Measurements from ENCODE around the gene CAMTA2. TPM values are rescaled to one million over a fixed set of nuclear protein-coding genes. Genes with fewer than 3 reads are reported as not detected.
A peak's percentile ranks its signal among the peaks of the same experiment; 100 is the strongest.

The CAMTA2 gene
- total and polyA plus RNA-seq, 9 of the 15 experiments (the other 6 are each of a cell fraction or from before 2014, with no cell fraction given): 0.24 to 25.1 (median 6.3) TPM

DNA sequence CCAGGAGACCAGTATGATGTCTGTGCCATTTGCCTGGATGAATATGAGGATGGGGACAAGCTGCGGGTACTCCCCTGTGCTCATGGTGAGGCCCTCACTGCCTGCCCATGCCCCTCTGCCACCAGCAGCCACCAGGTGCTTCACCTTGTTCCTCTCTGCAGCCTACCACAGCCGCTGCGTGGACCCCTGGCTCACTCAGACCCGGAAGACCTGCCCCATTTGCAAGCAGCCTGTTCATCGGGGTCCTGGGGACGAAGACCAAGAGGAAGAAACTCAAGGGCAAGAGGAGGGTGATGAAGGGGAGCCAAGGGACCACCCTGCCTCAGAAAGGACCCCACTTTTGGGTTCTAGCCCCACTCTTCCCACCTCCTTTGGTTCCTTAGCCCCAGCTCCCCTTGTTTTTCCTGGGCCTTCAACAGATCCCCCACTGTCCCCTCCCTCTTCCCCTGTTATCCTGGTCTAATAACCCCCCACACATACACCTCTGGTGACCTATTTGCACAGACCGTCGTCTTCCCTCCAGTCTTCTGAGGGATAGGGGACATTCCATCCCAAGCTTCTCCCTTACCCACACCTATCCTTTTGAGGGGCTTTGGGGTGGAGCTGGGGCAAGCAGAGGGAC, 42.8 kb downstream of the CAMTA2 start (continued):
- TF ChIP-seq, protein P1, sequence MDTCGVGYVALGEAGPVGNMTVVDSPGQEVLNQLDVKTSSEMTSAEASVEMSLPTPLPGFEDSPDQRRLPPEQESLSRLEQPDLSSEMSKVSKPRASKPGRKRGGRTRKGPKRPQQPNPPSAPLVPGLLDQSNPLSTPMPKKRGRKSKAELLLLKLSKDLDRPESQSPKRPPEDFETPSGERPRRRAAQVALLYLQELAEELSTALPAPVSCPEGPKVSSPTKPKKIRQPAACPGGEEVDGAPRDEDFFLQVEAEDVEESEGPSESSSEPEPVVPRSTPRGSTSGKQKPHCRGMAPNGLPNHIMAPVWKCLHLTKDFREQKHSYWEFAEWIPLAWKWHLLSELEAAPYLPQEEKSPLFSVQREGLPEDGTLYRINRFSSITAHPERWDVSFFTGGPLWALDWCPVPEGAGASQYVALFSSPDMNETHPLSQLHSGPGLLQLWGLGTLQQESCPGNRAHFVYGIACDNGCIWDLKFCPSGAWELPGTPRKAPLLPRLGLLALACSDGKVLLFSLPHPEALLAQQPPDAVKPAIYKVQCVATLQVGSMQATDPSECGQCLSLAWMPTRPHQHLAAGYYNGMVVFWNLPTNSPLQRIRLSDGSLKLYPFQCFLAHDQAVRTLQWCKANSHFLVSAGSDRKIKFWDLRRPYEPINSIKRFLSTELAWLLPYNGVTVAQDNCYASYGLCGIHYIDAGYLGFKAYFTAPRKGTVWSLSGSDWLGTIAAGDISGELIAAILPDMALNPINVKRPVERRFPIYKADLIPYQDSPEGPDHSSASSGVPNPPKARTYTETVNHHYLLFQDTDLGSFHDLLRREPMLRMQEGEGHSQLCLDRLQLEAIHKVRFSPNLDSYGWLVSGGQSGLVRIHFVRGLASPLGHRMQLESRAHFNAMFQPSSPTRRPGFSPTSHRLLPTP (IDR thresholded peaks at IDR 0.05; ENCODE audit: borderline replicate concordance, extremely low read depth, insufficient read length): no peak
- peak; percentile 79 for TF ChIP-seq POLR2G (IDR thresholded peaks at IDR 0.05; ENCODE audit: low read depth, low read length)
- TF ChIP-seq PHB (CRISPR knock-in tag; IDR thresholded peaks at IDR 0.05): no peak
- TF ChIP-seq NFIC (IDR thresholded peaks at IDR 0.05): 0 out of 2 replicates have a peak, but pooled peaks have one; percentile 4
- TF ChIP-seq SIN3A (IDR thresholded peaks at IDR 0.05; ENCODE audit: borderline replicate concordance in 2 of 2, control insufficient read depth in 1 of 2, low read depth in 2 of 2, low read length in 2 of 2): no peak; a peak in 2 of 4 replicates
- TF ChIP-seq KDM1A (IDR thresholded peaks at IDR 0.05): no peak
- TF ChIP-seq SRSF3 (IDR thresholded peaks at IDR 0.05; ENCODE audit: insufficient read depth, low read length): no peak
- no peak for TF ChIP-seq TBP (optimal IDR thresholded peaks at IDR 0.05; ENCODE audit: low read depth, low read length)
- TF ChIP-seq, protein P2, sequence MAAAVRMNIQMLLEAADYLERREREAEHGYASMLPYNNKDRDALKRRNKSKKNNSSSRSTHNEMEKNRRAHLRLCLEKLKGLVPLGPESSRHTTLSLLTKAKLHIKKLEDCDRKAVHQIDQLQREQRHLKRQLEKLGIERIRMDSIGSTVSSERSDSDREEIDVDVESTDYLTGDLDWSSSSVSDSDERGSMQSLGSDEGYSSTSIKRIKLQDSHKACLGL (CRISPR knock-in tag; IDR thresholded peaks at IDR 0.05; ENCODE audit: borderline replicate concordance, poor library complexity, severe bottlenecking): no peak
- TF ChIP-seq ZNF133 (CRISPR knock-in tag; IDR thresholded peaks at IDR 0.05): no peak
- peak; percentile 86 for TF ChIP-seq POLR2A (conservative IDR thresholded peaks at IDR 0.05)
- TF ChIP-seq ZFP1 (CRISPR knock-in tag; IDR thresholded peaks at IDR 0.05): no peak
- TF ChIP-seq MYC (IDR thresholded peaks at IDR 0.05; ENCODE audit: low read depth, low read length): no peak
- TF ChIP-seq MYC (CRISPR knock-in tag; IDR thresholded peaks at IDR 0.05; ENCODE audit: borderline replicate concordance, low read depth): no peak
- no peak for TF ChIP-seq ARHGAP35 (IDR thresholded peaks at IDR 0.05; ENCODE audit: partially characterized antibody)
- no peak for TF ChIP-seq MAFF (IDR thresholded peaks at IDR 0.05; ENCODE audit: low read length)
- TF ChIP-seq THRAP3 (IDR thresholded peaks at IDR 0.05; ENCODE audit: borderline replicate concordance): peak; percentile 45; the same call in 1 of the 2 replicates
- no peak for TF ChIP-seq NR3C1 (CRISPR knock-in tag; IDR thresholded peaks at IDR 0.05)
- TF ChIP-seq FOXA3 (CRISPR knock-in tag; conservative IDR thresholded peaks at IDR 0.05 in 1 of 2, IDR thresholded peaks at IDR 0.05 in 1 of 2): no peak
- TF ChIP-seq, protein P3, sequence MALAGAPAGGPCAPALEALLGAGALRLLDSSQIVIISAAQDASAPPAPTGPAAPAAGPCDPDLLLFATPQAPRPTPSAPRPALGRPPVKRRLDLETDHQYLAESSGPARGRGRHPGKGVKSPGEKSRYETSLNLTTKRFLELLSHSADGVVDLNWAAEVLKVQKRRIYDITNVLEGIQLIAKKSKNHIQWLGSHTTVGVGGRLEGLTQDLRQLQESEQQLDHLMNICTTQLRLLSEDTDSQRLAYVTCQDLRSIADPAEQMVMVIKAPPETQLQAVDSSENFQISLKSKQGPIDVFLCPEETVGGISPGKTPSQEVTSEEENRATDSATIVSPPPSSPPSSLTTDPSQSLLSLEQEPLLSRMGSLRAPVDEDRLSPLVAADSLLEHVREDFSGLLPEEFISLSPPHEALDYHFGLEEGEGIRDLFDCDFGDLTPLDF (CRISPR knock-in tag; IDR thresholded peaks at IDR 0.05): no peak
- TF ChIP-seq ARID1B (IDR thresholded peaks at IDR 0.05): no peak
- no peak for TF ChIP-seq PHF8 (IDR thresholded peaks at IDR 0.05; ENCODE audit: borderline replicate concordance, low read length)
- TF ChIP-seq, protein P4, sequence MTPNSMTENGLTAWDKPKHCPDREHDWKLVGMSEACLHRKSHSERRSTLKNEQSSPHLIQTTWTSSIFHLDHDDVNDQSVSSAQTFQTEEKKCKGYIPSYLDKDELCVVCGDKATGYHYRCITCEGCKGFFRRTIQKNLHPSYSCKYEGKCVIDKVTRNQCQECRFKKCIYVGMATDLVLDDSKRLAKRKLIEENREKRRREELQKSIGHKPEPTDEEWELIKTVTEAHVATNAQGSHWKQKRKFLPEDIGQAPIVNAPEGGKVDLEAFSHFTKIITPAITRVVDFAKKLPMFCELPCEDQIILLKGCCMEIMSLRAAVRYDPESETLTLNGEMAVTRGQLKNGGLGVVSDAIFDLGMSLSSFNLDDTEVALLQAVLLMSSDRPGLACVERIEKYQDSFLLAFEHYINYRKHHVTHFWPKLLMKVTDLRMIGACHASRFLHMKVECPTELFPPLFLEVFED (CRISPR knock-in tag; conservative IDR thresholded peaks at IDR 0.05): peak; percentile 84
- TF ChIP-seq CAMTA2 (CRISPR knock-in tag; conservative IDR thresholded peaks at IDR 0.05): no peak
